Colon (tissue), 2 donors: ENCODE data around the gene IFNAR1.
"Not testable (repeated sequence)": the region's sequence is repeated elsewhere in the genome, so short reads cannot be mapped to it uniquely, and the experiment has no call there.

Source experiments
- FAIRE-seq: peaks from 2 replicates; lab custom pipeline; 2012; peaks lifted over from hg19 to GRCh38; lab: Jason Lieb, UNC
- donor health status: control.
- donor health status: control.

IFNAR1 gene

DNA sequence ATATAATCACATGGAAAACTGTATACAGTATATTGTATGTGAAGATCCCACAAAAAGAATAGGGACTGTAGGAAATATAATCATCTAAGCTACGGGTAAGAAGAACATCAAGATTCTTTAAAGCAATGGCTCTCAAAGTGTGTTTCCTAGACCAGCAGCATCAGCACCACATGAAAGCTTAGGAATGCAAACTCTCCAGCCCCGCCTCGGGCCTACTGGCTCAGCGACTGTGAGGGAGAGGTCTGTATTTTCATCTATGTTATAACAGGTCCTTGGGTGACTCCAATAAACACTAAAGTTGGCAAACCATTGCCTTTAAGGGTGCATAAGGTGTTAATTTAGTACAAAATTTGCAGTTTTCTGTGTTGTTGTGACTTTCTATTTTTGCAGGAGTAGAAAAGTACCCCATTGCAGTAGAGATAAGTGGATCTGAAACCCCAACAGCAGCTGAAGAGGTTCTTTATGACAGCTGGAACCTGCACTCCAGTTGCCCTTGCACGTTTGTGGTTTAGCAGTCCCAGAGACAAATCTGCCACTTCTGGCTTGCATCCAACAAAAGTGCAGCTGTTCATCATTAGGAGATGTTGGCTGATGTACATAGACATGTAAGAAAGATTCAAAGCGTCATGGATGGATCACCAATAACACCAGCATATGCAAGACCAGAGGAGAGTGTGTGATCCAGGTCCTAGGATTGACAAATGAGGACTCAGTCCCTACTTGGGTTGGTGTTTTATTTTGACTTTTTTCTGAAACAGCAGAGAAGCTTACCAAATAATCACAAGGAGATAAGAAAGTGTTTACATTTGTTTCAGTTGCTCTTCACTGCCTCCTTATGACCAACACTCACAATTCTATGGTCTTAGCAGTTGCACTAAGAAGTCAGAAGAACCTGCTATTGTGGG is 15.9 kb upstream of the IFNAR1 start:
- FAIRE-seq, result no peak

DNA sequence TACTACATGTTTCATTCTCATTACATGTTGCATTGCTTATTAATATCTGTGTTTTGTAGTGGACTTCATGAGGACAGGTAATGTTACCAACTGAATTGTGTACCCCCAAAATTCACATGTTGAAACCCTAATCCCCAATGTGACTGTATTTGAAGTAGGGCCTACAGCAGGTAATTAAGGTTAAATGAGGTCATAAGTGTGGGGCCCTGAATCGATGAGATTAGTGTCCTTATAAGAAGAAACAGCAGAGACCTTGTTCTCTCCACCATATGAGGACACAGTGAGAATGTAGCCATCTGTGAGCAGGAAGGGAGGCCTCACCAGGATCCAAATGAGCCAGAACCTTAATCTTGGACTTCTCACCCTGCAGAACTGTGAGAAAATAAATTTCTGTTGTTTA is 15.0 kb upstream of the IFNAR1 start:
- no peak for FAIRE-seq

GRCh38 chr21:33312121-33312520 is 12.6 kb upstream of the IFNAR1 start:
- no peak for FAIRE-seq

DNA sequence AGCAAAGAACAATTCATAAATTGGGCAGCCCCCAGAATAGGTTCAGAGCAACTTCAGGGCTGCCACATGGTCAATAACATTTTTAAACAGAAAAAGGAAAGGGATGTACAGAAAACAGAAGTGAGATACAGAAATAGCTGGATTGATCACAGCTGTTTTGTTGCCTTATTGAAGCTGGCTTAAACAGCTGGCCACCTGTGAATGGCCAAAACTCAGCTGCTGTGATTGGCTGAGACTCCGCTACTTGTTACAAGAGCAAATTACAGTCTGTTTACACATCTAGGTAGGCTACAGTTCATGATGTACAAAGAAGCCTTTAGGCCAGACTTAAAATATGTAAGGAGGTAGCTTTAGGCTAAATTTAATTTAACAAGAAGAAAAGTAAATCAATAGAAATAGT is 11.6 kb upstream of the IFNAR1 start:
- FAIRE-seq, result no peak

- FAIRE-seq, result no peak
These were observed 11.2 kb upstream of the IFNAR1 start for GRCh38 chr21:33313611-33314010.

- FAIRE-seq, result no peak
These were observed 10.7 kb upstream of the IFNAR1 start for GRCh38 chr21:33314111-33314510.

DNA sequence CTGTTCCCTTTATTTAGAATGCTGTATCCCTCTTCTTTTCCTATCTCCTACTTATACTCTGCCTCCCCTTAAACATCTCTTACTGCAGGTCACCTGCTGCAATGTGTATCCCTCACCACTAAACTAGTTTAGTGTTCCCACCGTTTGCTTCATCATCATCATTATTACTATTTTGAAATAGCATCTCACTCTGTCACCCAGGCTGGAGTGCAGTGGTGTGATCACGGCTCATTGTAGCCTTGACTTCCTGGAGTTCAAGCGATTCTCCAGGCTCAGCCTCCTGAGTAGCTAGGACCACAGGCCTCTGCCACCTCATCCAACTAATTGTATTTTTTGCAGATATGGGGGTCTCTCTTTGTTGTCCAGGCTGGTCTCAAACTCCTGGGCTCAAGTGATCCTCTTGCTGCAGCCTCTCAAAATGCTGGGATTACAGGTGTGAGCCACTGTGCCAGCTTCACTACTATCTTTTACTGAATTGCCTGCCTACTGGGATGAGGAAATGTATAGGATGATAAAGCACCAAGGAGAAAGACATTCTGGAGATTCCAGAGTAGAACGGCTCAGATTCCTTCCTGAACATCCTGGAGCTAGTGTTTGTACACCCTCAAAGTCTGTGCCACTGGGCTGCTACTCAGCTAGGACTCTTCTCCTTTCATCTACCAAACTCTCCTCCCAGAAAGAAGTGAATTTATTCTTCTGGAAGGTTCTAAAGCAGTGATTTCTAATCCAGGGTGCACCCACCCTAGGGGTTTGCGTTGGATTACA is 8.6 kb upstream of the IFNAR1 start:
- FAIRE-seq, result no peak

GRCh38 chr21:33317145-33317544 is 7.6 kb upstream of the IFNAR1 start:
- FAIRE-seq, result no peak

- FAIRE-seq, result no peak
These were observed 6.8 kb upstream of the IFNAR1 start for GRCh38 chr21:33317786-33318486.

GRCh38 chr21:33321005-33321404 is 3.8 kb upstream of the IFNAR1 start:
- not testable (repeated sequence) for FAIRE-seq

GRCh38 chr21:33323610-33324009 is 1.2 kb upstream of the IFNAR1 start:
- not testable (repeated sequence) for FAIRE-seq

- FAIRE-seq, result no peak
These were observed 675 bp downstream of the IFNAR1 start for GRCh38 chr21:33325222-33326067.

DNA sequence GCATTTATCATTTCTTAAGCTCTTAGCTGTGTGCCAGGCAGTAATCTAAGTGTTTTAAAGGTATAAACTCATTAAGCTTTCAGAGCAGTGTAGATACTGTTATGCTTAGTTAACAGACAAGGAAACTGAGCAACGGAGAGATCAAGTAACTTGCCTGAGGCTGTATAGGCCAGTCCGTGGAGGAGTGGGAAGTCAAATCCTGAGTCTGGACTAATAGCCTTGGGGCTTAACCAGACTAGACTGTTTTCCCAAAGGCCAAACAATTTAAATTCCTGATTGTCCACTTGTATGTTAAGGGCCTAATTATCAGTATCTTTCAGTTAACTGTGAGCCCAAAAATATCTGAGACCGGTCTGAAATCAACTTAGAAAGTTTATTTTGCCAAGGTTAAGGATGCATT is 2.6 kb downstream of the IFNAR1 start:
- FAIRE-seq, result no peak

DNA sequence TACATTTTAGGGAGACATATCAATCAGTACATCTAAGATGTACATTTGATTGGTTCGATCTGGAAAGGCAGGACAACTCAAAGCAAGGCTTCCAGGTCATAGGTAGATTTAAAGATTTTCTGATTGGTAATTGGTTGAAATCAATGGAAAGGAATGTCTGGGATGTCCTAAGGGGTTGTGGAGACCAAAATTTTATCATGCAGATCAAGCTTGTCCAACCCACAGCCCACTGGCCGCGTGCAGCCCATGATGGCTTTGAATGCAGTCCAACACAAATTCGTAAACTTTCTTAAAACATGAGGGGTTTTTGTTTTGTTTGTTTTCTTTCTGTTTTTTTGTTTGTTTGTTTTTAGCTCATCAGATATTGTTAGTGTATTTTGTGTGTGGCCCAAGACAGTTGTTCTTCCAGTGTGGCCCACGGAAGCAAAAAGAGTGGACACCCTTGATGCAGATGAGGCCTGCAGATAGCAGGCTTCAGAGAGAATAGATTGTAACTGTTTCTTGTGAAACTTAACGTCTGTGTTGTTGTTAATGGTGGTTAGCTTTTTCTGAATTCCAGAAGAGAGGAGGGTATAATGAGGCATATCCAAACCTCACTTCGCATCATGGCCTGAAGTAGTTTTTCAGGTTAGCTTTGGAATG is 3.1 kb downstream of the IFNAR1 start:
- no peak for FAIRE-seq

GRCh38 chr21:33330726-33331125 is 6.0 kb downstream of the IFNAR1 start:
- FAIRE-seq, result no peak

- no peak for FAIRE-seq
These were observed 7.4 kb downstream of the IFNAR1 start for GRCh38 chr21:33332143-33332542.

GRCh38 chr21:33334191-33334590 is 9.4 kb downstream of the IFNAR1 start:
- no peak for FAIRE-seq

- no peak for FAIRE-seq
These were observed 10.1 kb downstream of the IFNAR1 start for GRCh38 chr21:33334824-33335223.

DNA sequence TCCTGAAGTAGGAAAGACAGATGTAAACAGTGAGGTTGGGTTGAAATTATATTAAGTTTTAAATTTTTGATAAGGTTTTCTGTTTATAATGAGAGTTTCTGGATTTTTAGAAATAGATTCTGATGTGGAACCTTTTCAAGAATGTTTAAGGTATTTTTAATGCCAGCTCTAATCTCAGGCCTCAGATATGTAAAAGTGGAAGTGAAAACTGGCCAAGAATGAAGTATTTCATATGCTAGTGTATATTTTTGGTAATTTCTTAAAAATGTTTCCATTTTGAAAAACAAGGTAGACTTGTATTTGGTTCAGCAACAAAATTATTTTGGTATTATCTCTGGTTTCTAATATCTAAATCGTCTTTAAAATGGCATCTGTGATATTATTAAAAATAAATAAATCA is 14.4 kb downstream of the IFNAR1 start:
- FAIRE-seq, result no peak

- FAIRE-seq, result no peak
These were observed 15.1 kb downstream of the IFNAR1 start for GRCh38 chr21:33339918-33340317.

DNA sequence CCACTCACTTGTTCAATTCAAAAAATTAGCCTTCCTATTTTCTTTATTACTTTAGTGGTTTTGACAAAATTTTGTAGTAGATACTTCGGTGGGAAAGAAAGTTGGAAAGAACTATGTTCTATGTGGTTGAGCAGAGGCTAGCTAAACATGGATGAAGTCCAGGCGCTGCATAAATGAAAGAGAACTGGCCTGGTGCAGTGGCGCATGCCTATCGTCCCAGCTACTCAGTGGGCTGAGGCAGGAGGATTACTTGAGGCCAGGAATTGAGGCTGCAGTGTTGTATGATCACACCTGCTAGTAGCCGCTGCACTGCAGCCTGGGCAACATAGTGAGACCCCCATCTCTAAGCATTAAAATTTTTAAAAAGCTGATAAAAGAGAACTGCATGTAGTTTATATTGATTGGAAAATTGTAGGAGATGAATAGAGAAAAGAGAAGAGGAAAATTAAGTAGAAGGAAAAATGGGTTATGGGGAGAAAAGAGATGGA is 21.0 kb downstream of the IFNAR1 start:
- no peak for FAIRE-seq
